Fibroblast of skin of back (primary cell): ENCODE results near the gene MSMP.

Experiments used
- DNase-seq: peaks from one replicate; pipeline ENCODE4 v3.0.0-alpha.2; 2013

MSMP gene

DNA sequence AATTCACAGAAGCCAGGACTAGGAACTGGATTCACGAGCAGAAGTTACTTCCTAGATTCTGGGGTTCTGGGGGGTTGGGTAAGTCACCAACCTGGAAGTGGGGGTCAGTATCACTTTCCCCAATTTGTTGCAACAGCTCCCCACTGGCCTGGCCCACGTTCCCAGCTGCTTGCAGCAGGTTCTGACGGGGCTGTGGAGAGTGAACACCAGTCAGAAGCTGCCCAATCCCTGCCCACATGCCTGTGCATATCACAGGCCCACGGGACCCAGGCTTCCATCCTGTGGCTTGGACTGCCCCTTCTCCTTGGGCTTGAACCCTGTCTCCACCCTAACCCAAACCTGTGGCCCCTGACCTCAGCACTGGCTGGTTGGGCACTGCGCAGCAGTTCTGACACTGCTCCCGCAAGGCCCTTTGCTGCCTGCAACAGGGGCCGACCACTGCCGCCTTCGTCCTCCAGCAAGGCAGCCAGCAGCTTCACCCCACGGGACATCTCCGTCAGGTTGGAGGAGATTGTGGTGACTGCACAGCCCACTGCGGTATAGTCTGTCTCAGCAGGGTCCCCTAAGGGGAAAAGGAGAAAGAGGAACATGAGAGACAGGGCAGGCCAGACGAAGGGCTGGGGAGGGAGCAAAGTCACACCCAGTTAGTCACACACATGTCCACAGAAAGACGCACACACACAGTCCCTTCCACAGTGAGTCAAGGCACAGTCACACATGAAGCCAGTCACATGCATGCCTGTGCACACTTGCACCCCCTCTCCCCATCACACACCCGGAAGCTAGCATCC lies 35.2 kb downstream of the MSMP start:
- DNase-seq, result no peak

DNA sequence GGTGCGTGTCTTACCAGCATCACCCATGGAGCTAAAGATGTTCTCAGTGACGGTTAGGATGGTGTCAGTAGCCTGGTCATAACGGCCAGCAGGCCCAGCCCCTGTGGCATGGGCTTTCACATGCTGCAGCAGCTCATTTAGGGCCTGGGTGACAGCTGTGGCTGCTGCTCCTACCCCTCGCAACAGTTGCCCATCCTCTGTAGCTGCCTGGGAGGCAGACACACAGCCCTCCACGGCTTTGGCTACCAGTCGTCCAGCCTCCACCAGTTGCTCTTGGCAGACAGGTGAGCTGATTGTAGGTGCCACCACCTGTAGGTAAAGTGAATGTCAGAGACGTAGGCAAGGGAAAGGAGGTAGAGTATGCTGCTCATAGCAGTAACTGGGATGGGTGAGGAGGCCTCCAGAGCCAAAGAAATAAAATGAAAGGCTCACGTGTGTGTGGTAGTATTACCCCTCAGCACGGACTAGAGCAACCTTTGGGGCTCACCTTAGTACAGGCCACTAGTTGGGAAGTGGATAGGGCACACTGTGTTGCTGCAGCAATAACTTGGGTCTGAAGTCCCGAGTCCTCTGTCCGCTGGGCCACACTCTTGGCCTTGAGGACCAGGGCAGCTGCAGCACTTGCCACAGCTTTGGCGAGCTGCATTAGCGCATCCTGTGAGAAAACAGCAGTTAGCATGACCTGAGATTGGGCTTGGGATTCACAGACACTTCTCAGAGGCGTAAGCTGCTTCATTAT lies 36.8 kb downstream of the MSMP start:
- no peak for DNase-seq

GRCh38 chr9:35716230-35716629 lies 37.8 kb downstream of the MSMP start:
- DNase-seq, result no peak

GRCh38 chr9:35714579-35715252 lies 39.4 kb downstream of the MSMP start:
- no peak for DNase-seq

- DNase-seq, result no peak
Observed at GRCh38 chr9:35714123-35714522, 40.0 kb downstream of the MSMP start.

DNA sequence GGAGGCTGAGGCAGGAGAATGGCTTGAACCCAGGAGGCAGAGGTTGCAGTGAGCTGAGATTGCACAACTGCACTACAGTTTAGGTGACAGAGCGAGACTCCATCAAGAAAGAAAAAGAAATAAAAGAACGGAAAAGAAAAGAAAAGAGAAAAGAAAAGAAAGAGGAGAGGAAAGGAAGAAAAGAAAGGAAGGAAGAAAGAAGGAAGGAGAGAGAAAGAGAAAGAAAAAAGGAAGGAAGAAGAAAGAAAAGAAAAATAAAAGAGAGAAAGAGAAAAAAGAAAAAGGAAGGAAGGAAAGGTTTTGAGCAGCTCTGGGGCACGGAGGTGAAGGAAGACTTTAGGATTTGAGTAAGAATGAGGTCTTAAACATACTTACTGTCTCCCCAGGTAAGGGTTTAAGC lies 40.5 kb downstream of the MSMP start:
- no peak for DNase-seq

DNA sequence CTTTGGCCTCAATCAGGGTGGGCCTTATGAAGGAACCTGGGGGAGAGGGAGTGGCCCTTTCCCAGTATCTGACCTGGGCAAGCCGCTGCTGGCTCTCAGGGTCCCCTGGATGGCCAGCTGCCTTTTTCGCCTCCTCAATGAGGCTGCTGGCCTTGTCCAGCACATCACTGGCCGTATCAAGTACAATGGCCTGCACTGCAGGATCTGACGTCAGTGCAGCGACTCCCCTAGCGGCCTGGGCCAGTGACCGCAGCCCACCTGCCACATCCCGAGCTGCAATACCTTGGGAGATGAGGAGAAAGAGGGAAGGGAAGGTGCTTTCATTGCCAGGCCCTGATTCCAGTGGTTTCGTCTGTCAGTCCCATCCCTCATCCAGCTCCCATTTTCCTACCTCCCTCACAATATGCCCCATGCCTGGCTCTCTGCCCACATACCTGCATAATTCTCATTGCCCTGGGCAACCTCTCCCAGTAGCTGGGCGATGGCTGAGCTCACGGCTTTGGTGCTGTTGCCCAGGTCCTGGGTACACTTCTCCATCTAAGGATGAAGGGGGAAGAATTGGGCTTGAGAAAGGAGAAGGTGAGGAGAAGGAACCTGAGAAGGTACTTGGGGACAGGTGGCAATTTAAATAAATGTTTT lies 41.2 kb downstream of the MSMP start:
- no peak for DNase-seq

- DNase-seq, result no peak
Observed at GRCh38 chr9:35711501-35712428, 42.3 kb downstream of the MSMP start.

- DNase-seq, result no peak
Observed at GRCh38 chr9:35710818-35711500, 43.1 kb downstream of the MSMP start.

DNA sequence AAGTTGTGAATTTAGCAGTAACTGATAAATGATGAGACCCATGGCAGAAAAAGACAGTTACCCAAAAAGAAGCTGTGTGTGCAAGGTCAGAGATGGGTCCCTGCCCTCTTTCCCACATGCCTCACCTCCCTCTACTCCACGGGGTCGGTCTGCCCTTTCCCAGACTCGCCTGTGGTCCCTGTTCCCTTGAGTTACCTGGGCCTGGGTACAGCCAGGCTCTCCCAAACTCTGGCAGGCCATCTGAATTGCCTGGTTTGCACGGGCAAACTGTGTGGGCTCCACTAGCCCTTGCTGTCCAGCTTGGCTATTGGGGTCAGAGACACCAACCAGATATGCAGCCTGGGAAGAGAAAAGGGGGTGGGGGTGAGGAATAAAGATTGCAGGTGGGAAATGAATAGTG lies 45.9 kb downstream of the MSMP start:
- DNase-seq, result no peak

- no peak for DNase-seq
Observed at GRCh38 chr9:35706951-35707350, 47.1 kb downstream of the MSMP start.

DNA sequence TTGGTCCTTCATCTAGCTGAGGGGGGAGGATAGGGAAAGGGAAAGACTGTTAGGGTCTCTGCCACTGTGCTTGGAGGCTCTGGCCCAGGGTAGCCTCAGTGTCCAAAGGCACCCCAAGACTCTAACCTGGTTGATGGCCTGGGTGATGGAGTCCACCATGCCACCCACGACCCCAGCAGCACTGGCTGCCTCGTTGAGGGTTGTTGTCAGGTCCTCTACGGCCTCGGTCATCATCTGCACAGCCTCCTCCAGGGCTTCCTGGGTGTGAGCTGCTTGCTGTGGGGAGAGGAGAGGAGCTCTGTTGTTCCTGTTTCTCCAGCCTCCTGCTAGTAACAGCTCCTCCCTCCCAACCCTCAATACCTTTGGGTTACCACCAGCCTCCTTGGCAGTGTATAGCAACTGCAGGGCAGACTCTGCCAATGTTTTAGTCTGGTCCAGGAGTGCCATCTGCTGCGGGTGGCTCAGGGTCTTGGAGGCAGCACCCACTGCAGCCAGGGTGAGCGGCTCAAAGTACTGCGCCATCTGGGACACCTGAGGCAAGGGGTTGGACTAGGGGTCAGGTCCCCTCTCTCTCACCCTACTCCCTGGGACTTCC lies 48.1 kb downstream of the MSMP start:
- DNase-seq, result no peak

- no peak for DNase-seq
Observed at GRCh38 chr9:35705372-35705771, 48.7 kb downstream of the MSMP start.

GRCh38 chr9:35703906-35704672 lies 50.0 kb downstream of the MSMP start:
- DNase-seq, result no peak
